HG03521 (cell line): Measurements from ENCODE around the gene TADA3.

Source experiments
- ATAC-seq: cut with Tn5 transposase; IDR thresholded peaks from one replicate; pipeline ENCODE4 v1.9.1; 2021; ENCODE audit warnings: mild to moderate bottlenecking, moderate library complexity; ENCODE audit not compliant: unreplicated experiment

TADA3 gene

GRCh38 chr3:9731206-9732079 is 60.8 kb downstream of the TADA3 start, which contains the start of gene BRPF1:
TSS of gene BRPF1 (plus strand) at chr3:9731735. CDS start at chr3:9734141, 2,406 bp downstream.
- ATAC-seq, result peak; percentile 94

- ATAC-seq, result peak; percentile 35
Observed at GRCh38 chr3:9730657-9731205, 61.5 kb downstream of the TADA3 start.
